H1 (cell line): Measurements from ENCODE around the gene FFAR2. TPM values are rescaled to one million over a fixed set of nuclear protein-coding genes. Genes with fewer than 3 reads are reported as not detected.

ENCODE experiments used
- CTCF ChIA-PET: fragments of 300-600 bp; sonication (Branson Sonifier 250); formaldehyde crosslinking; loops from one replicate; lab custom pipeline; 2021; ENCODE audit not compliant: partially characterized antibody; lab: Charles Lee
- POLR2A ChIA-PET: fragments of 300-600 bp; sonication (Branson Sonifier 250); formaldehyde crosslinking; loops from one replicate; lab custom pipeline; 2021; ENCODE audit warnings: inconsistent platforms; ENCODE audit not compliant: partially characterized antibody; lab: Charles Lee
- DNase-seq, 2 experiments: peaks; one replicate each; pipeline versions ENCODE4 v3.0.0 to v3.0.0-alpha.2; 2010 to 2022; ENCODE audit warnings: low spot score in 2 of 2, low read depth in 1 of 2, mixed read lengths in 1 of 2
- FAIRE-seq: peaks from 2 replicates; lab custom pipeline; 2011; peaks lifted over from hg19 to GRCh38; lab: Jason Lieb, UNC
- H2AFZ ChIP-seq: 2 replicates; pipeline ENCODE4 v1.8.1; 2012; ENCODE audit warnings: low read length, inconsistent platforms
- H2AK5ac ChIP-seq: 2 replicates; pipeline ENCODE4 v1.6.1; 2013; ENCODE audit warnings: low read depth, low read length
- H2BK120ac ChIP-seq: replicated peaks from 2 replicates; pipeline ENCODE3; 2013; ENCODE audit warnings: low read depth, low read length, inconsistent platforms
- H2BK12ac ChIP-seq: 2 replicates; pipeline ENCODE4 v1.6.1; 2013; ENCODE audit warnings: low read depth, low read length
- H2BK15ac ChIP-seq: 2 replicates; pipeline ENCODE4 v1.6.1; 2013; ENCODE audit warnings: low read length
- H2BK20ac ChIP-seq: 2 replicates; pipeline ENCODE4 v1.6.1; 2013; ENCODE audit warnings: low read length
- H2BK5ac ChIP-seq: 2 replicates; pipeline ENCODE4 v1.6.1; 2013; ENCODE audit warnings: low read depth, low read length
- H3K14ac ChIP-seq: 2 replicates; pipeline ENCODE4 v1.6.1; 2013; ENCODE audit warnings: inconsistent platforms; ENCODE audit not compliant: insufficient read length
- H3K18ac ChIP-seq: 2 replicates; pipeline ENCODE4 v1.6.1; 2013; ENCODE audit warnings: low read length; ENCODE audit errors: extremely low read depth
- H3K23ac ChIP-seq: 2 replicates; pipeline ENCODE4 v1.6.1; 2013; ENCODE audit warnings: inconsistent platforms; ENCODE audit not compliant: insufficient read length
- H3K23me2 ChIP-seq: 2 replicates; pipeline ENCODE4 v1.6.1; 2013; ENCODE audit warnings: low read depth, low read length
- H3K27ac ChIP-seq: 2 replicates; pipeline ENCODE4 v1.6.1; 2011; ENCODE audit warnings: low read depth, low read length, inconsistent platforms
- H3K27me3 ChIP-seq, 4 experiments: replicated peaks in 1 of 4; 1 replicate in 1 of 4; 2 replicates in 3 of 4; pipeline versions ENCODE4 v1.6.1 to v1.8.1; 2011 to 2013; ENCODE audit warnings: low read length in 3 of 4, mild to moderate bottlenecking in 3 of 4, inconsistent platforms in 2 of 4, mixed read lengths in 2 of 4, moderate library complexity in 1 of 4; ENCODE audit not compliant: control insufficient read depth in 3 of 4, insufficient read depth in 3 of 4; ENCODE audit errors: extremely low read depth in 1 of 4
- H3K36me3 ChIP-seq, 4 experiments: 2 replicates each; pipeline versions ENCODE4 v1.6.1 to v1.8.1; 2011 to 2013; ENCODE audit warnings: mild to moderate bottlenecking in 4 of 4, low read length in 3 of 4, moderate library complexity in 2 of 4, control low read depth in 1 of 4, inconsistent platforms in 1 of 4; ENCODE audit not compliant: insufficient read depth in 4 of 4, control insufficient read depth in 2 of 4
- H3K4ac ChIP-seq: replicated peaks from 2 replicates; pipeline ENCODE3; 2013; ENCODE audit warnings: low read length, low read depth, mixed read lengths, inconsistent platforms; ENCODE audit not compliant: insufficient read length
- H3K4me1 ChIP-seq, 4 experiments: replicated peaks in 1 of 4; 1 replicate in 1 of 4; 2 replicates in 3 of 4; pipeline versions ENCODE4 v1.6.1 to v1.8.1; 2011 to 2013; ENCODE audit warnings: low read length in 3 of 4, inconsistent platforms in 2 of 4, mixed read lengths in 1 of 4; ENCODE audit not compliant: insufficient read depth in 4 of 4, control insufficient read depth in 3 of 4
- H3K4me2 ChIP-seq, 2 experiments: 2 replicates each; pipeline versions ENCODE4 v1.6.1 to v1.8.1; 2011 to 2013; ENCODE audit warnings: low read depth in 2 of 2, low read length in 2 of 2, control low read depth in 1 of 2, inconsistent platforms in 1 of 2, mild to moderate bottlenecking in 1 of 2; ENCODE audit not compliant: insufficient read depth in 1 of 2
- H3K4me3 ChIP-seq, 4 experiments: fragments of 200-600, 300-600 bp in 1 of 4; sonication (generic), shearing (Covaris generic), sonication (Bioruptor Twin) in 1 of 4; 2 replicates each; pipeline versions ENCODE4 v1.5.1 to v1.8.1; 2011 to 2016; ENCODE audit warnings: low read length in 4 of 4, low read depth in 3 of 4, control low read depth in 2 of 4, inconsistent platforms in 2 of 4, mild to moderate bottlenecking in 2 of 4, mixed read lengths in 1 of 4, moderate library complexity in 1 of 4; ENCODE audit not compliant: insufficient read depth in 2 of 4; ENCODE audit errors: extremely low read depth in 1 of 4
- H3K56ac ChIP-seq: replicated peaks from 2 replicates; pipeline ENCODE3; 2013; ENCODE audit warnings: low read depth, mild to moderate bottlenecking, mixed read lengths, low read length, inconsistent platforms; ENCODE audit not compliant: insufficient read length
- H3K79me1 ChIP-seq: 2 replicates; pipeline ENCODE4 v1.6.1; 2013; ENCODE audit warnings: low read depth, low read length, control low read depth
- H3K79me2 ChIP-seq, 2 experiments: 2 replicates each; pipeline versions ENCODE4 v1.6.1 to v1.8.1; 2012 to 2013; ENCODE audit warnings: low read length in 2 of 2, mild to moderate bottlenecking in 2 of 2, inconsistent platforms in 1 of 2; ENCODE audit not compliant: insufficient read depth in 2 of 2, control insufficient read depth in 1 of 2
- H3K9ac ChIP-seq, 4 experiments: replicated peaks in 1 of 4; 1 replicate in 1 of 4; 2 replicates in 3 of 4; pipeline versions ENCODE4 v1.6.1 to v1.8.1; 2011 to 2013; ENCODE audit warnings: low read depth in 3 of 4, low read length in 3 of 4, control low read depth in 2 of 4, mild to moderate bottlenecking in 2 of 4, moderate library complexity in 2 of 4, inconsistent platforms in 1 of 4; ENCODE audit errors: extremely low read depth in 1 of 4
- H3K9me3 ChIP-seq, 2 experiments: 2 replicates each; pipeline versions ENCODE4 v1.6.1 to v1.8.1; 2012 to 2013; ENCODE audit warnings: mild to moderate bottlenecking in 2 of 2, moderate library complexity in 2 of 2, control low read depth in 1 of 2, inconsistent platforms in 1 of 2, low read depth in 1 of 2, low read length in 1 of 2, mixed read lengths in 1 of 2; ENCODE audit not compliant: insufficient read depth in 2 of 2
- H4K20me1 ChIP-seq, 2 experiments: replicated peaks in 1 of 2; 2 replicates each; pipeline versions ENCODE3 to v1.8.1; 2011 to 2013; ENCODE audit warnings: inconsistent platforms in 2 of 2, low read length in 2 of 2, mild to moderate bottlenecking in 1 of 2; ENCODE audit not compliant: insufficient read depth in 2 of 2, control insufficient read depth in 1 of 2
- H4K5ac ChIP-seq: 2 replicates; pipeline ENCODE4 v1.6.1; 2013; ENCODE audit warnings: low read length, low read depth, mixed read lengths, inconsistent platforms; ENCODE audit not compliant: insufficient read length
- H4K8ac ChIP-seq: 2 replicates; pipeline ENCODE4 v1.8.0; 2013; ENCODE audit warnings: mild to moderate bottlenecking, moderate library complexity, low read length, inconsistent platforms; ENCODE audit not compliant: insufficient read depth; ENCODE audit errors: extremely low read depth
- H4K91ac ChIP-seq: replicated peaks from 2 replicates; pipeline ENCODE3; 2013; ENCODE audit warnings: low read length, mixed read lengths, inconsistent platforms; ENCODE audit not compliant: insufficient read length
- JUN ChIP-seq: IDR thresholded peaks from 2 replicates; pipeline ENCODE4 v1.6.1; 2011; ENCODE audit warnings: low read depth, mild to moderate bottlenecking, improper control_type of control experiment, low read length
- RFX5 ChIP-seq: IDR thresholded peaks from 2 replicates; pipeline ENCODE4 v1.6.1; 2011; ENCODE audit warnings: low read depth, low read length, improper control_type of control experiment, borderline replicate concordance
- RNF2 ChIP-seq: fragments of 200-900, 300-1000 bp; sonication (generic); IDR thresholded peaks from 2 replicates; pipeline ENCODE4 v1.7.1; 2016; ENCODE audit warnings: borderline replicate concordance, low read depth, mild to moderate bottlenecking, antibody characterized with exemption, low read length; ENCODE audit not compliant: poor library complexity, severe bottlenecking; ENCODE audit errors: missing control alignments
- SP1 ChIP-seq: IDR thresholded peaks from 2 replicates; pipeline ENCODE4 v1.6.1; 2011; ENCODE audit warnings: low read depth, low read length
- TEAD4 ChIP-seq: IDR thresholded peaks from 2 replicates; pipeline ENCODE4 v1.6.1; 2012; ENCODE audit warnings: low read depth, low read length, inconsistent platforms, mixed read lengths
- WGBS, 2 experiments: shearing (Covaris generic) in 1 of 2; methylation state at CpG; one replicate each; pipeline versions ENCODE4 v1.1.6 to v1.1.7; 2013 to 2015; ENCODE audit warnings: low lambda C conversion rate in 2 of 2, mixed read lengths in 2 of 2, inconsistent platforms in 1 of 2, low coverage in 1 of 2, missing lambda C conversion rate in 1 of 2; ENCODE audit not compliant: insufficient replicate concordance in 2 of 2, insufficient coverage in 1 of 2, insufficient read length in 1 of 2; ENCODE audit errors: extremely low coverage in 1 of 2, missing lambda C conversion rate in 1 of 2; 5-methylcytosine and 5-hydroxymethylcytosine counted together
- polyA plus RNA-seq, 7 experiments: library from polyadenylated mRNA; depleted of rRNA in 3 of 7; stranded (reverse) in 5 of 7; unstranded in 2 of 7; fragments of >200 nt in 5 of 7; fragments of 200-250 nt in 2 of 7; gene quantifications; 1 replicate in 5 of 7; 2 replicates in 1 of 7; 4 replicates in 1 of 7; pipeline versions ENCODE4 v1.2.1 to v1.2.3, GENCODE V29; 2011 to 2013; ENCODE audit warnings: missing spikeins in 2 of 7, mixed read lengths in 2 of 7
- total RNA-seq: library from RNA; stranded (reverse); fragmentation: NEBNext Ultra II Directional; extraction: Animal tissue kit (Norgen Biotek cat#: 25700); gene quantifications from 2 replicates; pipeline ENCODE4 v1.2.1, GENCODE V29; 2021

The FFAR2 gene
- total and polyA plus RNA-seq, 2 of the 8 experiments (the other 6 are each of a cell fraction or from before 2014, with no cell fraction given), result not detected

DNA sequence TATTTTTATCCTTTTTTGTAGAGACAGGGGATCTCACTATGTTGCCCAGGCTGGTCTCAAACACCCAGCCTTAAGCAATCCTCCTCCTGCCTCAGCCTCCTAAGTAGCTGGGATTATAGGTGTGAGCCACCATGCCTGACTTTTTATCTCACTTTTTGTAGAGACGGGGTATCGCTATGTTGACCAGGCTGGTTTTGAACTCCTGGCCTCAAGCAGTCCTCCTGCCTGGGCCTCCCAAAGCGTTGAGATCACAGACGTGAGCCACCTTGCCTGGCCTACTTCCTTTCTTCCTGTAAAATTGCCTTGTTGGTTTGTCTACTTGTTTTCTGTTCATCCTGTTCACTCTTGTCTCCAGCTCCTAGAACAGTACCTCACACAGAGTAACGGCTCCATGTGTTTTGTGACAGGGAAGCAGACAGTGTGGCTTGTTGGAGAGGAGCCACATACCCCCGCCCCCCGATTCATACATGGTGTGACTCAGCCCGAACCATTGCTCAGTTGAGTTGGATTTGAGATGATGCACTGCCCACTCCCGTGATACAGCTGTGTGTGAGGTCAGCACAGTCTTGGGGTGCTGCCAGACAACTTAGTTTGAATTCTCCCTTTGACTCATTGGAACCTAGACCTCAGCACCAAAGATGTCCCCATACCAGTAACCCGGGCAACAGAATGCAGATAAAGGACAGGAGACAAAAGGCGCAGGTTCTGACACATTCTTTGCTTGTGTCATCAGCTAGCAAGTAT is 43.0 kb upstream of the FFAR2 start:
- CTCF ChIA-PET, result interaction anchor here (0.6 to 1.2 kb wide), 2 partner anchors 52 to 1004 kb away, joined by 3 read pairs; no protein-coding TSS in a partner anchor
- Histone ChIP-seq H3K79me2 (no peaks in the 10 kb centered on the region), H2AFZ (no peak overlapping the region), H3K56ac (no peak overlapping the region), H3K4ac (no peak overlapping the region), H3K36me3 (no peaks in the 10 kb centered on the region), H3K4me1 (no peaks in the 10 kb centered on the region), H2BK120ac (no peak overlapping the region), H4K5ac (no peak overlapping the region), H3K23me2 (no peaks in the 10 kb centered on the region), H4K20me1 (no peaks in the 10 kb centered on the region), H2BK20ac (no peak overlapping the region), H3K79me1 (no peaks in the 10 kb centered on the region), H3K27ac (no peak overlapping the region)
- DNase-seq, result no peak
- TF ChIP-seq TEAD4, result peak; percentile 39; the same call in 1 of the 2 replicates
- TF ChIP-seq RNF2, result no peak
- 0 out of 2 replicates have a peak, but pooled peaks have one; percentile 15 for TF ChIP-seq JUN
- no peak for TF ChIP-seq SP1
- no peak for TF ChIP-seq RFX5
- TF ChIP-seq, all 59 proteins: peak for 2
- Histone ChIP-seq H2AK5ac (no peak overlapping the region), H4K8ac (no peak overlapping the region; the same call in 1 of the 2 replicates), H2BK12ac (no peak overlapping the region), H2BK5ac (no peak overlapping the region), H4K91ac (no peak overlapping the region), H2BK15ac (no peak overlapping the region), H3K18ac (no peak overlapping the region), H3K9ac (no peak overlapping the region), H3K9me3 (no peaks in the 10 kb centered on the region), H3K23ac (no peak overlapping the region), H3K4me3 (no peak overlapping the region), H3K27me3 (no peaks in the 10 kb centered on the region; a peak in 1 of 7 replicates), H3K14ac (no peak overlapping the region), H3K4me2 (no peak overlapping the region)
- POLR2A ChIA-PET, result interaction anchor here (0.6 to 1.3 kb wide), 2 partner anchors 93 to 236 kb away, joined by 3 read pairs; partner anchors contain the start of gene ETV2
- no peak for FAIRE-seq
- 90% methylated on average over 11 of the region's 11 CpGs; no CpG with 5 or more reads in 1 of the 2 experiments for WGBS, 2 experiments
